Endothelial cell of umbilical vein (primary cell): ENCODE measurements around the gene MAMDC2. TPM values are rescaled to one million over a fixed set of nuclear protein-coding genes. Genes with fewer than 3 reads are reported as not detected.

Experiments used
- BruUV-seq: library from RNA; stranded (reverse); fragments of 400-500 nt; replicated peaks from 2 replicates; lab custom pipeline; 2021; lab: Mats Ljungman, UMichigan
- CTCF ChIA-PET: fragments of 300-600, 350-600 bp; sonication (Branson Sonifier 250); formaldehyde crosslinking; loops from one replicate; lab custom pipeline; 2021; ENCODE audit warnings: antibody characterized with exemption, inconsistent platforms; lab: Charles Lee
- POLR2A ChIA-PET: fragments of 300-600, 350-600 bp; sonication (Branson Sonifier 250); formaldehyde crosslinking; loops from one replicate; lab custom pipeline; 2021; ENCODE audit warnings: antibody characterized with exemption, inconsistent platforms; lab: Charles Lee
- DNase-seq: peaks from one replicate; pipeline ENCODE4 v3.0.0-alpha.2; 2011; ENCODE audit warnings: low read depth, low spot score
- FAIRE-seq: peaks from 2 replicates; lab custom pipeline; 2011; peaks lifted over from hg19 to GRCh38; lab: Jason Lieb, UNC
- H2AFZ ChIP-seq: 2 replicates; pipeline ENCODE4 v1.6.0; 2012; ENCODE audit warnings: low read depth, low read length, control low read depth, inconsistent platforms
- H3K27ac ChIP-seq: 2 replicates; pipeline ENCODE4 v1.5.1; 2011; ENCODE audit warnings: low read depth, mild to moderate bottlenecking, control low read depth, low read length, moderate library complexity; ENCODE audit not compliant: insufficient read depth
- H3K27me3 ChIP-seq, 2 experiments: 2 replicates each; pipeline versions ENCODE4 v1.6.0 to v1.6.1; 2011; ENCODE audit warnings: low read length in 2 of 2, mixed read lengths in 1 of 2; ENCODE audit not compliant: control insufficient read depth in 2 of 2, insufficient read depth in 2 of 2
- H3K36me3 ChIP-seq, 2 experiments: 2 replicates in 1 of 2; 3 replicates in 1 of 2; pipeline ENCODE4 v1.5.1; 2011; ENCODE audit warnings: low read length in 2 of 2, mild to moderate bottlenecking in 1 of 2, moderate library complexity in 1 of 2; ENCODE audit not compliant: control insufficient read depth in 2 of 2, insufficient read depth in 2 of 2; ENCODE audit errors: extremely low read depth in 1 of 2
- H3K4me1 ChIP-seq: 3 replicates; pipeline ENCODE4 v1.5.1; 2011; ENCODE audit warnings: mild to moderate bottlenecking, low read length; ENCODE audit not compliant: control insufficient read depth, insufficient read depth; ENCODE audit errors: extremely low read depth
- H3K4me2 ChIP-seq: 2 replicates; pipeline ENCODE4 v1.6.1; 2011; ENCODE audit warnings: low read length, control low read depth, mixed read lengths; ENCODE audit not compliant: insufficient read depth
- H3K4me3 ChIP-seq, 3 experiments: fragments of 200-600 bp in 1 of 3; sonication (generic), shearing (Covaris generic) in 1 of 3; replicated peaks in 1 of 3; 2 replicates each; pipeline ENCODE4 v1.5.1; 2011 to 2016; ENCODE audit warnings: control low read depth in 3 of 3, low read length in 3 of 3, mild to moderate bottlenecking in 2 of 3, inconsistent platforms in 1 of 3, low read depth in 1 of 3, moderate library complexity in 1 of 3; ENCODE audit not compliant: insufficient read depth in 1 of 3
- H3K79me2 ChIP-seq: 2 replicates; pipeline ENCODE4 v1.6.0; 2012; ENCODE audit warnings: low read length, inconsistent platforms; ENCODE audit not compliant: control insufficient read depth, insufficient read depth
- H3K9ac ChIP-seq: replicated peaks from 2 replicates; pipeline ENCODE3; 2011; ENCODE audit warnings: low read length, control low read depth; ENCODE audit not compliant: insufficient read depth; ENCODE audit errors: extremely low read depth
- H3K9me1 ChIP-seq: replicated peaks from 3 replicates; pipeline ENCODE4 v1.6.0; 2011; ENCODE audit warnings: mild to moderate bottlenecking, low read length; ENCODE audit not compliant: control insufficient read depth, insufficient read depth; ENCODE audit errors: extremely low read depth
- H3K9me3 ChIP-seq: replicated peaks from 2 replicates; pipeline ENCODE4 v1.5.1; 2012; ENCODE audit warnings: low read length, inconsistent platforms; ENCODE audit not compliant: control insufficient read depth, insufficient read depth
- H4K20me1 ChIP-seq: replicated peaks from 2 replicates; pipeline ENCODE3; 2011; ENCODE audit warnings: mild to moderate bottlenecking, low read length; ENCODE audit not compliant: control insufficient read depth, insufficient read depth; ENCODE audit errors: extremely low read depth
- CTCF ChIP-seq, 2 donors: IDR thresholded peaks; 1 replicate in 1 of 2; 2 replicates in 1 of 2; pipeline ENCODE4 v1.5.1; 2011; ENCODE audit warnings: low read length in 2 of 2, mild to moderate bottlenecking in 2 of 2, moderate library complexity in 2 of 2, control low read depth in 1 of 2, inconsistent platforms in 1 of 2, low read depth in 1 of 2; ENCODE audit not compliant: insufficient read depth in 1 of 2; ENCODE audit errors: extremely low read depth in 1 of 2
- FOS ChIP-seq: IDR thresholded peaks from 2 replicates; pipeline ENCODE4 v1.6.1; 2011; ENCODE audit warnings: mild to moderate bottlenecking, low read length, moderate library complexity, borderline replicate concordance; ENCODE audit not compliant: insufficient read depth
- GATA2 ChIP-seq: IDR thresholded peaks from 2 replicates; pipeline ENCODE4 v1.7.0; 2011; ENCODE audit warnings: low read depth, mild to moderate bottlenecking, moderate library complexity, mixed read lengths, low read length; ENCODE audit not compliant: insufficient read length, insufficient read depth
- MAX ChIP-seq: IDR thresholded peaks from 2 replicates; pipeline ENCODE4 v1.6.1; 2011; ENCODE audit not compliant: insufficient read depth, insufficient read length
- POLR2AphosphoS5 ChIP-seq: IDR thresholded peaks from 2 replicates; pipeline ENCODE4 v1.6.1; 2012; ENCODE audit warnings: low read depth, mild to moderate bottlenecking, control low read depth, low read length, moderate library complexity; ENCODE audit not compliant: insufficient read depth
- dilution Hi-C: fragments of 300-500 bp; cut with MboI; formaldehyde crosslinking; loops from one replicate; pipeline ENCODE4 v1.15.0; 2019; ENCODE audit warnings: low sequenced_read_pairs; ENCODE audit not compliant: extremely low pct_ligation_motif_present
- intact Hi-C: fragments of 100-400 bp; cut with micrococcal nuclease; formaldehyde crosslinking; loops from one replicate; pipeline ENCODE4 v1.10.0; 2022
- polyA plus RNA-seq, 4 experiments: library from polyadenylated mRNA; depleted of rRNA in 3 of 4; stranded (reverse) in 3 of 4; unstranded in 1 of 4; fragments of >200 nt; gene quantifications; 2 replicates each; pipeline versions ENCODE4 v1.2.1 to v1.2.3, GENCODE V29; 2011 to 2012; ENCODE audit warnings: missing spikeins in 1 of 4
- total RNA-seq: library from RNA; stranded (reverse); gene quantifications from 2 replicates; pipeline ENCODE4 v1.2.3, GENCODE V29; 2021

Gene MAMDC2
- total and polyA plus RNA-seq, 2 donors (not counting 3 experiments of a cell fraction or from before 2014, with no cell fraction given), result 0.60 to 1.1 TPM

- no peak overlapping the region for H3K27ac ChIP-seq
- ChIA-PET CTCF (no interaction called here), POLR2A (no interaction called here)
- BruUV-seq, result no TSS peak
- H3K27me3 ChIP-seq, result no peaks in the 10 kb centered on the region
- H4K20me1 ChIP-seq, result no peaks in the 10 kb centered on the region
- H3K9me1 ChIP-seq, result no peaks in the 10 kb centered on the region
- no peaks in the 10 kb centered on the region for H3K79me2 ChIP-seq
- no peaks in the 10 kb centered on the region for H3K36me3 ChIP-seq
- TF ChIP-seq GATA2, result no peak
- TF ChIP-seq CTCF (IDR thresholded peaks at IDR 0.05; ENCODE audit: extremely low read depth in 1 of 2, insufficient read depth in 1 of 2, low read depth in 1 of 2, low read length in 2 of 2), result no peak
- no peak for TF ChIP-seq FOS
- no peak for TF ChIP-seq POLR2AphosphoS5
- no peak for TF ChIP-seq MAX
- no peak overlapping the region for H3K9ac ChIP-seq
- no peaks in the 10 kb centered on the region for H3K9me3 ChIP-seq
- no peak overlapping the region for H3K4me2 ChIP-seq
- H3K4me1 ChIP-seq, result no peaks in the 10 kb centered on the region
- no peak overlapping the region for H2AFZ ChIP-seq
- intact Hi-C loops, result no loop called here
- no peak for DNase-seq
- dilution Hi-C loops, result no loop called here
- H3K4me3 ChIP-seq, result no peak overlapping the region
- FAIRE-seq, result no peak
Measured at GRCh38 chr9:70205366-70206020, 161.8 kb downstream of the MAMDC2 start.
